Colonic mucosa (tissue), 4 donors: ENCODE results near the gene ARHGAP28. TPM values are rescaled to one million over a fixed set of nuclear protein-coding genes. Genes with fewer than 3 reads are reported as not detected.
"Not testable (repeated sequence)": the region's sequence is repeated elsewhere in the genome, so short reads cannot be mapped to it uniquely, and the experiment has no call there.

ENCODE experiments used
- DNase-seq: peaks from one replicate; pipeline ENCODE4 v3.0.0-alpha.2; 2020
- H3K27ac ChIP-seq: fragments of 200-600 bp; one replicate; pipeline ENCODE4 v1.8.0; 2021
- H3K27me3 ChIP-seq: fragments of 200-600 bp; one replicate; pipeline ENCODE4 v1.8.0; 2021
- H3K36me3 ChIP-seq: fragments of 200-600 bp; one replicate; pipeline ENCODE4 v1.8.0; 2021
- H3K4me1 ChIP-seq: fragments of 200-600 bp; one replicate; pipeline ENCODE4 v1.8.0; 2021; ENCODE audit warnings: mild to moderate bottlenecking
- H3K4me3 ChIP-seq: fragments of 200-600 bp; one replicate; pipeline ENCODE4 v1.8.0; 2021
- H3K9ac ChIP-seq, 2 donors: one replicate each; pipeline ENCODE4 v1.7.0; 2013; ENCODE audit warnings: control low read depth in 2 of 2, low read depth in 2 of 2, low read length in 2 of 2
- H3K9me3 ChIP-seq: fragments of 200-600 bp; one replicate; pipeline ENCODE4 v1.8.0; 2021
- CTCF ChIP-seq: fragments of 200-600 bp; IDR thresholded peaks from one replicate; pipeline ENCODE4 v1.8.0; 2022; ENCODE audit warnings: antibody characterized with exemption, mild to moderate bottlenecking
- intact Hi-C: fragments of 100-400 bp; cut with DNase I; formaldehyde crosslinking; loops from one replicate; pipeline ENCODE4 v1.14.1; 2022
- total RNA-seq, 2 donors: library from RNA; stranded (reverse); fragmentation: NEBNext Ultra II Directional in 1 of 2; extraction: Animal tissue kit (Norgen Biotek cat#: 25700) in 1 of 2; gene quantifications; one replicate each; pipeline ENCODE4 v1.2.1, GENCODE V29; 2021
- donor health status: healthy.
- donor health status: DM: no; HTN: no; CAD: no.
- donor health status: DM: no; HTN: no; CAD: no.

Gene ARHGAP28
- total RNA-seq, 2 donors from 2014 or later = 1.9 to 2.9 TPM

GRCh38 chr18:6928359-6928758 is 198.8 kb downstream of the ARHGAP28 start:
- intact Hi-C loops = no loop called here

GRCh38 chr18:6929370-6930102 is 200.0 kb downstream of the ARHGAP28 start:
- no peaks in the 10 kb centered on the region for H3K27me3 ChIP-seq
- no peaks in the 10 kb centered on the region for H3K36me3 ChIP-seq
- H3K27ac ChIP-seq = no peak overlapping the region
- no peak overlapping the region for H3K4me3 ChIP-seq
- no peak for TF ChIP-seq CTCF
- H3K9ac ChIP-seq = peak overlapping the region; percentile 20 to 28
- H3K4me1 ChIP-seq = no peaks in the 10 kb centered on the region
- intact Hi-C loops = no loop called here
- H3K9me3 ChIP-seq = no peaks in the 10 kb centered on the region
- DNase-seq = peak; percentile 57

More at GRCh38 chr18:6928359-6928758, 198.8 kb downstream of the ARHGAP28 start:
- DNase-seq = no peak
- H3K27me3 ChIP-seq = no peaks in the 10 kb centered on the region
- no peak overlapping the region for H3K27ac ChIP-seq
- no peaks in the 10 kb centered on the region for H3K36me3 ChIP-seq
- H3K9me3 ChIP-seq = no peaks in the 10 kb centered on the region
- H3K4me3 ChIP-seq = no peak overlapping the region
- TF ChIP-seq CTCF = no peak
- H3K4me1 ChIP-seq = no peaks in the 10 kb centered on the region
- peak overlapping the region in 1 of 2 donors; percentile 48 for H3K9ac ChIP-seq

- H3K9ac ChIP-seq = no peak overlapping the region
- H3K9me3 ChIP-seq = no peaks in the 10 kb centered on the region
- H3K36me3 ChIP-seq = no peaks in the 10 kb centered on the region
- no peaks in the 10 kb centered on the region for H3K27me3 ChIP-seq
- intact Hi-C loops = no loop called here
- TF ChIP-seq CTCF = no peak
- H3K27ac ChIP-seq = no peak overlapping the region
- no peak overlapping the region for H3K4me3 ChIP-seq
- DNase-seq = no peak
- no peaks in the 10 kb centered on the region for H3K4me1 ChIP-seq
These were observed 205.3 kb downstream of the ARHGAP28 start for GRCh38 chr18:6934859-6935258.

GRCh38 chr18:6938003-6938402 is 208.5 kb downstream of the ARHGAP28 start:
- Histone ChIP-seq H3K4me3 (no peak overlapping the region), H3K4me1 (no peaks in the 10 kb centered on the region), H3K27me3 (no peaks in the 10 kb centered on the region), H3K9me3 (no peaks in the 10 kb centered on the region), H3K9ac (no peak overlapping the region), H3K27ac (peak overlapping the region; percentile 8), H3K36me3 (no peaks in the 10 kb centered on the region)
- no peak for TF ChIP-seq CTCF
- intact Hi-C loops = no loop called here
- no peak for DNase-seq

GRCh38 chr18:6938403-6938802 is 208.9 kb downstream of the ARHGAP28 start:
- H3K4me3 ChIP-seq, H3K9ac ChIP-seq, H3K4me1 ChIP-seq, H3K36me3 ChIP-seq, H3K9me3 ChIP-seq, H3K27me3 ChIP-seq, DNase-seq, intact Hi-C loops: not testable (repeated sequence)
- peak overlapping the region; percentile 8 for H3K27ac ChIP-seq

- H3K4me1 ChIP-seq = no peaks in the 10 kb centered on the region
- H3K9ac ChIP-seq = no peak overlapping the region
- no peaks in the 10 kb centered on the region for H3K27me3 ChIP-seq
- DNase-seq = no peak
- H3K4me3 ChIP-seq = no peak overlapping the region
- no peak for TF ChIP-seq CTCF
- H3K9me3 ChIP-seq = no peaks in the 10 kb centered on the region
- intact Hi-C loops = no loop called here
- H3K36me3 ChIP-seq = no peaks in the 10 kb centered on the region
- H3K27ac ChIP-seq = no peak overlapping the region
These were observed 210.5 kb downstream of the ARHGAP28 start for GRCh38 chr18:6939972-6940371.
